Measurements from ENCODE around the gene RDM1. TPM values are rescaled to one million over a fixed set of nuclear protein-coding genes. Genes with fewer than 3 reads are reported as not detected.
A peak's percentile ranks its signal among the peaks of the same experiment; 100 is the strongest.
"Not testable (repeated sequence)": the region's sequence is repeated elsewhere in the genome, so short reads cannot be mapped to it uniquely, and the experiment has no call there.

RDM1 gene
- total RNA-seq, 1 donor from 2014 or later = 0.35 TPM

GRCh38 chr17:35947156-35947585 is 16.6 kb upstream of the RDM1 start:
- Mint-ChIP-seq H3K9me3 (ENCODE audit: low read depth) (no peaks in the 10 kb centered on the region), H3K27ac (ENCODE audit: unreplicated experiment) (no peak overlapping the region), H3K4me1 (ENCODE audit: low read depth) (no peaks in the 10 kb centered on the region), H3K27me3 (ENCODE audit: low read depth) (no peaks in the 10 kb centered on the region), H3K36me3 (ENCODE audit: low read depth) (no peaks in the 10 kb centered on the region), H3K4me3 (ENCODE audit: unreplicated experiment) (no peak overlapping the region)
- no peak for DNase-seq (ENCODE audit: low spot score)
- TF ChIP-seq, protein P1, sequence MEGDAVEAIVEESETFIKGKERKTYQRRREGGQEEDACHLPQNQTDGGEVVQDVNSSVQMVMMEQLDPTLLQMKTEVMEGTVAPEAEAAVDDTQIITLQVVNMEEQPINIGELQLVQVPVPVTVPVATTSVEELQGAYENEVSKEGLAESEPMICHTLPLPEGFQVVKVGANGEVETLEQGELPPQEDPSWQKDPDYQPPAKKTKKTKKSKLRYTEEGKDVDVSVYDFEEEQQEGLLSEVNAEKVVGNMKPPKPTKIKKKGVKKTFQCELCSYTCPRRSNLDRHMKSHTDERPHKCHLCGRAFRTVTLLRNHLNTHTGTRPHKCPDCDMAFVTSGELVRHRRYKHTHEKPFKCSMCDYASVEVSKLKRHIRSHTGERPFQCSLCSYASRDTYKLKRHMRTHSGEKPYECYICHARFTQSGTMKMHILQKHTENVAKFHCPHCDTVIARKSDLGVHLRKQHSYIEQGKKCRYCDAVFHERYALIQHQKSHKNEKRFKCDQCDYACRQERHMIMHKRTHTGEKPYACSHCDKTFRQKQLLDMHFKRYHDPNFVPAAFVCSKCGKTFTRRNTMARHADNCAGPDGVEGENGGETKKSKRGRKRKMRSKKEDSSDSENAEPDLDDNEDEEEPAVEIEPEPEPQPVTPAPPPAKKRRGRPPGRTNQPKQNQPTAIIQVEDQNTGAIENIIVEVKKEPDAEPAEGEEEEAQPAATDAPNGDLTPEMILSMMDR (IDR thresholded peaks at IDR 0.05) = peak; percentile 85

- H3K4me1 Mint-ChIP-seq (ENCODE audit: low read depth) = no peaks in the 10 kb centered on the region
- H3K27me3 Mint-ChIP-seq (ENCODE audit: low read depth) = no peaks in the 10 kb centered on the region
- TF ChIP-seq, protein P1 (IDR thresholded peaks at IDR 0.05) = no peak
- H3K4me3 Mint-ChIP-seq (ENCODE audit: unreplicated experiment) = no peak overlapping the region
- no peaks in the 10 kb centered on the region for H3K36me3 Mint-ChIP-seq (ENCODE audit: low read depth)
- H3K9me3 Mint-ChIP-seq (ENCODE audit: low read depth) = no peaks in the 10 kb centered on the region
- no peak overlapping the region for H3K27ac Mint-ChIP-seq (ENCODE audit: unreplicated experiment)
- DNase-seq (ENCODE audit: low spot score) = no peak
Observed at GRCh38 chr17:35944151-35944550, 13.6 kb upstream of the RDM1 start.

GRCh38 chr17:35943537-35943936 is 13.0 kb upstream of the RDM1 start, which contains the start of gene LYZL6:
Gene LYZL6, minus strand, starts transcription at chr17:35943713. Its CDS starts 4,357 bp downstream, at chr17:35939356.
- Mint-ChIP-seq H3K4me3 (ENCODE audit: unreplicated experiment) (no peak within 1 kb of the TSS), H3K9me3 (ENCODE audit: low read depth) (no peaks in the 10 kb centered on the region), H3K4me1 (ENCODE audit: low read depth) (no peaks in the 10 kb centered on the region), H3K27me3 (ENCODE audit: low read depth) (no peaks in the 10 kb centered on the region), H3K27ac (ENCODE audit: unreplicated experiment) (no peak within 1 kb of the TSS), H3K36me3 (ENCODE audit: low read depth) (no peaks in the 10 kb centered on the region)
- no peak for DNase-seq (ENCODE audit: low spot score)
- TF ChIP-seq, protein P1 (IDR thresholded peaks at IDR 0.05) = no peak

DNA sequence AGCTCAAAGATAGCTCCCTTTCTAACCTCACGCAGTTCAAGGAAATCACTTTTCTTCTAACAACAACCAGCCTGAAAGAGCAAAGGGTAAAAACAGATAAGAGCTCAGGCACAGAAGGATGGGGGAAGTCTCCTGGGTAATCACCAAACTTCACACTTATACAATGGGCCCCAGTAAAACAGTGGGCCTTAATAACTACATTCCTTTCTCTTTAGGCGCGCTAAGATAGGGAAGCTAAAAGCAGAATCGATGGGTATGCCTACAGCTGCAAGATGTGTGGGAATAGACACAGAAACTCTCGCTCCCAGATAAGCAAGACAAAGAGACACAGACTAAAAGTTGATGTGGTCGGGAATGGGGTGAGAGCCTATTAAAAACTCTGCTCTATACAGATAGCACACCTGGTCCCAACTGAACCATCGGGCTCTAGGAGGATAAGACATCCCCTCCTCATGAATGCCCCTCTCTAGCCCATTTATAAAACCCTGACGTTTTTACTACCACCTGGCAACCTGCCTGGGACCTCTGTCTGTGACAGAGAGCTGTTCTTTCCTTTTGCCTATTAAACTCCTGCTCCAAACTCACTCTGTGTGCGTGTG is 12.1 kb upstream of the RDM1 start:
- Mint-ChIP-seq H3K27ac (ENCODE audit: unreplicated experiment) (no peak overlapping the region), H3K4me1 (ENCODE audit: low read depth) (no peaks in the 10 kb centered on the region), H3K4me3 (ENCODE audit: unreplicated experiment) (no peak overlapping the region), H3K9me3 (ENCODE audit: low read depth) (no peaks in the 10 kb centered on the region), H3K36me3 (ENCODE audit: low read depth) (no peaks in the 10 kb centered on the region), H3K27me3 (ENCODE audit: low read depth) (no peaks in the 10 kb centered on the region)
- no peak for DNase-seq (ENCODE audit: low spot score)
- TF ChIP-seq, protein P1 (IDR thresholded peaks at IDR 0.05) = no peak

DNA sequence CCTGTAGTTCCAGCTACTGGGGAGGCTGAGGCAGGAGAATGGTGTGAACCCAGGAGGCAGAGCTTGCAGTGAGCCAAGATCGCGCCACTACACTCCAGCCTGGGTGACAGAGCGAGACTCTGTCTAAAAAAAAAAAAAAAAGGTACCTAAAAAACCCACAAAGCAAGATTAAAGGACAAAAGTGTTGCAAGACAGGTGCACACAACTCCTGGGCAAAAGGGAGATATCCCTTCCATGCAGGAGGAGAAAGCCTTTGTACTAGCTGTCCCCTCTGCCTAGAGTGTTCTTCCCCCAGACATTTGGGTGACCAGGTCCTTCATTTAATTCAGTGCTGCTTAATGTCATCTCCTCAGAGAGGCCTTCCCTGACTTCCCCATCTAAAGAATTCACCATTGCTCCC is 7.9 kb upstream of the RDM1 start:
- H3K36me3 Mint-ChIP-seq (ENCODE audit: low read depth); H3K4me1 Mint-ChIP-seq (ENCODE audit: low read depth); DNase-seq (ENCODE audit: low spot score); H3K27ac Mint-ChIP-seq (ENCODE audit: unreplicated experiment); H3K27me3 Mint-ChIP-seq (ENCODE audit: low read depth); H3K9me3 Mint-ChIP-seq (ENCODE audit: low read depth); H3K4me3 Mint-ChIP-seq (ENCODE audit: unreplicated experiment): not testable (repeated sequence)

DNA sequence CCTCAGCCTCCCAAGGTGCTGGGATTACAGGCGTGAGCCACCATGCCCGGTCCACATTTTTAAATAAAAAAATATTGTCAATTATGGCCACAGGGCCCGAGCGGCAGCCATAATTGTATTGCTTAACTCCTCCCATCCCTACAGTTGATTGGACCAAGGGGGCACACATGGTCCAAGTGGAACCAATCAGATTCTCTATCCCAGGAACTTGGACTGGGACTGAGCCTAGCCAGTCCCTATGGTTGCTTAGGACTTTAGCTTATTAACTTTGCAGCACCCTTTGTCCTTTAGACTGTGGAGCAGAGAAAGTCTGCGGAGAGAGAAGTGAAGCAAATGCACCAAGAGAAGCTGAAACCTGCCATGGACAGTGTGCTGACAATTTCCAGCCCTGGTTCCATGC is 5.5 kb upstream of the RDM1 start:
- no peak for DNase-seq (ENCODE audit: low spot score)
- H3K27me3 Mint-ChIP-seq (ENCODE audit: low read depth) = no peaks in the 10 kb centered on the region
- H3K4me1 Mint-ChIP-seq (ENCODE audit: low read depth) = peaks cover 17% of the 10 kb centered on the region
- no peaks in the 10 kb centered on the region for H3K9me3 Mint-ChIP-seq (ENCODE audit: low read depth)
- TF ChIP-seq, protein P1 (IDR thresholded peaks at IDR 0.05) = no peak
- H3K4me3 Mint-ChIP-seq (ENCODE audit: unreplicated experiment) = no peak overlapping the region
- no peaks in the 10 kb centered on the region for H3K36me3 Mint-ChIP-seq (ENCODE audit: low read depth)
- H3K27ac Mint-ChIP-seq (ENCODE audit: unreplicated experiment) = no peak overlapping the region
